ENCODE measurements around the gene TBC1D13. TPM values are rescaled to one million over a fixed set of nuclear protein-coding genes. Genes with fewer than 3 reads are reported as not detected.

Gene TBC1D13
- total and polyA plus RNA-seq, 2 of the 13 experiments (the other 11 are each of a cell fraction or from before 2014, with no cell fraction given) = 17.9 to 19.7 TPM

- peak; percentile 83 for TF ChIP-seq ZNF574 (CRISPR knock-in tag; IDR thresholded peaks at IDR 0.05)
- TF ChIP-seq, protein P1, sequence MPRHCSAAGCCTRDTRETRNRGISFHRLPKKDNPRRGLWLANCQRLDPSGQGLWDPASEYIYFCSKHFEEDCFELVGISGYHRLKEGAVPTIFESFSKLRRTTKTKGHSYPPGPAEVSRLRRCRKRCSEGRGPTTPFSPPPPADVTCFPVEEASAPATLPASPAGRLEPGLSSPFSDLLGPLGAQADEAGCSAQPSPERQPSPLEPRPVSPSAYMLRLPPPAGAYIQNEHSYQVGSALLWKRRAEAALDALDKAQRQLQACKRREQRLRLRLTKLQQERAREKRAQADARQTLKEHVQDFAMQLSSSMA (CRISPR knock-in tag; IDR thresholded peaks at IDR 0.05) = no peak
- TF ChIP-seq CBX5 (CRISPR knock-in tag; IDR thresholded peaks at IDR 0.05; ENCODE audit: borderline replicate concordance) = no peak
- TF ChIP-seq ZNF33A (CRISPR knock-in tag; IDR thresholded peaks at IDR 0.05; ENCODE audit: borderline replicate concordance) = no peak
- TF ChIP-seq ZNF850 (CRISPR knock-in tag; conservative IDR thresholded peaks at IDR 0.05) = no peak
- TF ChIP-seq ZNF329 (CRISPR knock-in tag; IDR thresholded peaks at IDR 0.05; ENCODE audit: low read depth) = no peak
- TF ChIP-seq, protein P2, sequence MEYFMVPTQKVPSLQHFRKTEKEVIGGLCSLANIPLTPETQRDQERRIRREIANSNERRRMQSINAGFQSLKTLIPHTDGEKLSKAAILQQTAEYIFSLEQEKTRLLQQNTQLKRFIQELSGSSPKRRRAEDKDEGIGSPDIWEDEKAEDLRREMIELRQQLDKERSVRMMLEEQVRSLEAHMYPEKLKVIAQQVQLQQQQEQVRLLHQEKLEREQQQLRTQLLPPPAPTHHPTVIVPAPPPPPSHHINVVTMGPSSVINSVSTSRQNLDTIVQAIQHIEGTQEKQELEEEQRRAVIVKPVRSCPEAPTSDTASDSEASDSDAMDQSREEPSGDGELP (IDR thresholded peaks at IDR 0.05; ENCODE audit: borderline replicate concordance, low read depth) = peak; percentile 14; the same call in 1 of the 2 replicates
- TF ChIP-seq CBX1 (IDR thresholded peaks at IDR 0.05; ENCODE audit: low read depth) = peak; percentile 74
- TF ChIP-seq, protein P3, sequence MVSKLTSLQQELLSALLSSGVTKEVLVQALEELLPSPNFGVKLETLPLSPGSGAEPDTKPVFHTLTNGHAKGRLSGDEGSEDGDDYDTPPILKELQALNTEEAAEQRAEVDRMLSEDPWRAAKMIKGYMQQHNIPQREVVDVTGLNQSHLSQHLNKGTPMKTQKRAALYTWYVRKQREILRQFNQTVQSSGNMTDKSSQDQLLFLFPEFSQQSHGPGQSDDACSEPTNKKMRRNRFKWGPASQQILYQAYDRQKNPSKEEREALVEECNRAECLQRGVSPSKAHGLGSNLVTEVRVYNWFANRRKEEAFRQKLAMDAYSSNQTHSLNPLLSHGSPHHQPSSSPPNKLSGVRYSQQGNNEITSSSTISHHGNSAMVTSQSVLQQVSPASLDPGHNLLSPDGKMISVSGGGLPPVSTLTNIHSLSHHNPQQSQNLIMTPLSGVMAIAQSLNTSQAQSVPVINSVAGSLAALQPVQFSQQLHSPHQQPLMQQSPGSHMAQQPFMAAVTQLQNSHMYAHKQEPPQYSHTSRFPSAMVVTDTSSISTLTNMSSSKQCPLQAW (CRISPR knock-in tag; IDR thresholded peaks at IDR 0.05) = no peak
- no peak for TF ChIP-seq SMC3 (IDR thresholded peaks at IDR 0.05; ENCODE audit: low read length)
- TF ChIP-seq HNF4A (CRISPR knock-in tag; IDR thresholded peaks at IDR 0.05) = no peak; the same call in 1 of the 2 replicates
- TF ChIP-seq ZNF136 (CRISPR knock-in tag; IDR thresholded peaks at IDR 0.05; ENCODE audit: low read depth) = no peak
- TF ChIP-seq FOXK1 (CRISPR knock-in tag; IDR thresholded peaks at IDR 0.05; ENCODE audit: borderline replicate concordance, low read depth) = peak; percentile 69
- TF ChIP-seq, protein P4, sequence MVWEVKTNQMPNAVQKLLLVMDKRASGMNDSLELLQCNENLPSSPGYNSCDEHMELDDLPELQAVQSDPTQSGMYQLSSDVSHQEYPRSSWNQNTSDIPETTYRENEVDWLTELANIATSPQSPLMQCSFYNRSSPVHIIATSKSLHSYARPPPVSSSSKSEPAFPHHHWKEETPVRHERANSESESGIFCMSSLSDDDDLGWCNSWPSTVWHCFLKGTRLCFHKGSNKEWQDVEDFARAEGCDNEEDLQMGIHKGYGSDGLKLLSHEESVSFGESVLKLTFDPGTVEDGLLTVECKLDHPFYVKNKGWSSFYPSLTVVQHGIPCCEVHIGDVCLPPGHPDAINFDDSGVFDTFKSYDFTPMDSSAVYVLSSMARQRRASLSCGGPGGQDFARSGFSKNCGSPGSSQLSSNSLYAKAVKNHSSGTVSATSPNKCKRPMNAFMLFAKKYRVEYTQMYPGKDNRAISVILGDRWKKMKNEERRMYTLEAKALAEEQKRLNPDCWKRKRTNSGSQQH (CRISPR knock-in tag; IDR thresholded peaks at IDR 0.05; ENCODE audit: low read depth) = peak; percentile 48; the same call in 1 of the 2 replicates
- TF ChIP-seq ZNF10 (CRISPR knock-in tag; IDR thresholded peaks at IDR 0.05; ENCODE audit: borderline replicate concordance, low read depth) = no peak
- TF ChIP-seq MIER3 (CRISPR knock-in tag; IDR thresholded peaks at IDR 0.05; ENCODE audit: borderline replicate concordance) = peak; percentile 35; the same call in 1 of the 2 replicates
- TF ChIP-seq, protein P5, sequence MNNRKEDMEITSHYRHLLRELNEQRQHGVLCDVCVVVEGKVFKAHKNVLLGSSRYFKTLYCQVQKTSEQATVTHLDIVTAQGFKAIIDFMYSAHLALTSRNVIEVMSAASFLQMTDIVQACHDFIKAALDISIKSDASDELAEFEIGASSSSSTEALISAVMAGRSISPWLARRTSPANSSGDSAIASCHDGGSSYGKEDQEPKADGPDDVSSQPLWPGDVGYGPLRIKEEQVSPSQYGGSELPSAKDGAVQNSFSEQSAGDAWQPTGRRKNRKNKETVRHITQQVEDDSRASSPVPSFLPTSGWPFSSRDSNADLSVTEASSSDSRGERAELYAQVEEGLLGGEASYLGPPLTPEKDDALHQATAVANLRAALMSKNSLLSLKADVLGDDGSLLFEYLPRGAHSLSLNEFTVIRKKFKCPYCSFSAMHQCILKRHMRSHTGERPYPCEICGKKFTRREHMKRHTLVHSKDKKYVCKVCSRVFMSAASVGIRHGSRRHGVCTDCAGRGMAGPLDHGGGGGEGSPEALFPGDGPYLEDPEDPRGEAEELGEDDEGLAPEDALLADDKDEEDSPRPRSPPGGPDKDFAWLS (CRISPR knock-in tag; IDR thresholded peaks at IDR 0.05; ENCODE audit: borderline replicate concordance) = no peak
- peak; percentile 33; the same call in 1 of the 2 replicates for TF ChIP-seq ZNF263 (CRISPR knock-in tag; IDR thresholded peaks at IDR 0.05)
- TF ChIP-seq KLF9 (CRISPR knock-in tag; IDR thresholded peaks at IDR 0.05; ENCODE audit: low read depth) = no peak
- TF ChIP-seq MAF1 (CRISPR knock-in tag; IDR thresholded peaks at IDR 0.05; ENCODE audit: borderline replicate concordance) = no peak
Measured at GRCh38 chr9:128829477-128830251, 42.6 kb downstream of the TBC1D13 start, which contains the start of gene SPOUT1 (continued).
